Embryonic facial prominence (tissue), 1 donor: ENCODE results near the gene PCMTD2.
"Not testable (repeated sequence)": the region's sequence is repeated elsewhere in the genome, so short reads cannot be mapped to it uniquely, and the experiment has no call there.

Experiments
- DNase-seq: peaks from one replicate; pipeline ENCODE4 v3.0.0-alpha.2; 2016; ENCODE audit errors: extremely low spot score

PCMTD2 gene

GRCh38 chr20:64256282-64256935 is 861 bp downstream of the PCMTD2 start:
- no peak for DNase-seq

GRCh38 chr20:64257107-64257757 is 1.7 kb downstream of the PCMTD2 start:
- no peak for DNase-seq

GRCh38 chr20:64258071-64258823 is 2.7 kb downstream of the PCMTD2 start:
- DNase-seq: no peak

GRCh38 chr20:64260239-64260638 is 4.7 kb downstream of the PCMTD2 start:
- DNase-seq: no peak

- no peak for DNase-seq
These were observed 5.6 kb downstream of the PCMTD2 start for GRCh38 chr20:64261138-64261537.

- DNase-seq: no peak
These were observed 8.5 kb downstream of the PCMTD2 start for GRCh38 chr20:64264091-64264490.

- no peak for DNase-seq
These were observed 9.7 kb downstream of the PCMTD2 start for GRCh38 chr20:64265201-64265600.

- DNase-seq: no peak
These were observed 11.4 kb downstream of the PCMTD2 start for GRCh38 chr20:64266988-64267387.

- DNase-seq: no peak
These were observed 12.6 kb downstream of the PCMTD2 start for GRCh38 chr20:64268174-64268573.

- DNase-seq: no peak
These were observed 14.3 kb downstream of the PCMTD2 start for GRCh38 chr20:64269604-64270411.

- DNase-seq: no peak
These were observed 16.1 kb downstream of the PCMTD2 start for GRCh38 chr20:64271636-64272035.

- DNase-seq: no peak
These were observed 17.6 kb downstream of the PCMTD2 start for GRCh38 chr20:64273109-64273508.

- DNase-seq: no peak
These were observed 21.3 kb downstream of the PCMTD2 start for GRCh38 chr20:64276817-64277216.

GRCh38 chr20:64277571-64278316 is 22.2 kb downstream of the PCMTD2 start:
- no peak for DNase-seq

GRCh38 chr20:64278317-64278681 is 22.8 kb downstream of the PCMTD2 start:
- DNase-seq: no peak

GRCh38 chr20:64279826-64280459 is 24.4 kb downstream of the PCMTD2 start:
- no peak for DNase-seq

GRCh38 chr20:64280460-64280843 is 24.9 kb downstream of the PCMTD2 start:
- no peak for DNase-seq

GRCh38 chr20:64283646-64284045 is 28.1 kb downstream of the PCMTD2 start:
- no peak for DNase-seq

GRCh38 chr20:64285579-64286446 is 30.3 kb downstream of the PCMTD2 start:
- DNase-seq: not testable (repeated sequence)
